ENCODE measurements around the gene APBA2.

- no peak for TF ChIP-seq CTCF (IDR thresholded peaks at IDR 0.05; ENCODE audit: borderline replicate concordance, extremely low read depth, low read length, poor library complexity, severe bottlenecking)
- TF ChIP-seq EZH2 (IDR thresholded peaks at IDR 0.05; ENCODE audit: borderline replicate concordance, low read depth, low read length, severe bottlenecking) = no peak
Measured at GRCh38 chr15:29125382-29126207, 239.8 kb downstream of the APBA2 start.

Measured in DND-41 (cell line).